ENCODE measurements around the gene CCDC93. TPM values are rescaled to one million over a fixed set of nuclear protein-coding genes. Genes with fewer than 3 reads are reported as not detected.

The CCDC93 gene, protein sequence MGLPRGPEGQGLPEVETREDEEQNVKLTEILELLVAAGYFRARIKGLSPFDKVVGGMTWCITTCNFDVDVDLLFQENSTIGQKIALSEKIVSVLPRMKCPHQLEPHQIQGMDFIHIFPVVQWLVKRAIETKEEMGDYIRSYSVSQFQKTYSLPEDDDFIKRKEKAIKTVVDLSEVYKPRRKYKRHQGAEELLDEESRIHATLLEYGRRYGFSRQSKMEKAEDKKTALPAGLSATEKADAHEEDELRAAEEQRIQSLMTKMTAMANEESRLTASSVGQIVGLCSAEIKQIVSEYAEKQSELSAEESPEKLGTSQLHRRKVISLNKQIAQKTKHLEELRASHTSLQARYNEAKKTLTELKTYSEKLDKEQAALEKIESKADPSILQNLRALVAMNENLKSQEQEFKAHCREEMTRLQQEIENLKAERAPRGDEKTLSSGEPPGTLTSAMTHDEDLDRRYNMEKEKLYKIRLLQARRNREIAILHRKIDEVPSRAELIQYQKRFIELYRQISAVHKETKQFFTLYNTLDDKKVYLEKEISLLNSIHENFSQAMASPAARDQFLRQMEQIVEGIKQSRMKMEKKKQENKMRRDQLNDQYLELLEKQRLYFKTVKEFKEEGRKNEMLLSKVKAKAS
- 10 to 100 TPM; 25.6 to 33.1 (median 32.9) TPM for total RNA-seq

DNA sequence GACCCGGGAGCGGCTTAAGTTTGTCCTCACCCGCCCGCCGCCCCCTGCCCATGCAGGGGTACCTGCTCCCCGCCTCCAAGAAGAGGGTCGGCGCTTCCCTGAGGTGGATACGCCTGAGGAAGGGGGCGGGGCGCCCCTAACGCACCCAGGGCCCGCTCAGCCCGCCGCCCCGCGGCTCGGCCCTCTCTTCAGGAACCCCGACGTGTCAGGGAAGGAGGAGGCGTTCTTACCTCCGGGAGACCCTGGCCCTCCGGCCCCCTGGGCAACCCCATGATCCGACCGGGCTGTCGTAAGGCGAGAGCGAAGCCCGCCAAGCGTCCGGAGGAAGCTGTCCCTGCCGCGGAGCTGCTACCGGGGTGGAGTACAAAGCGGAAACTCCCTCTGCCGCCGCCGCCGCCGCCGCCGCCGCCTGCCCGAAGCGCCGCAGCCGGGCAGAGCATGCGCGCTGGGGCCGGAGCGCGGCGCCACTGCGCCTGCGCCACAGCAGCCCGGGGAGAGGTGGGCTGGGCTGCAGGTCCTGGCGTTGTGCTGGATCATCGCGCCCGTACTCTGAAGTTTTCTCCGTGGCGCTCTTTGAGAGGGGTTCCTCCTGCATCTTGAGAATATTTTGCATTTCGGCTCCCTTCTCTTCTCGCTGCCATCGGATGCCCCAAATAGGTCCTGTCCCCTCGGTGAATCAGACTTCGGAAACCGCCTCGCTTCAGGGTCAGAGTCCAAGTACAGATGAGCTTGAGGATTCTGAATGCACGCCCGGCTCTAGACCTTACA is at the start of gene CCDC93:
TSS of gene CCDC93 (minus strand) at position 347 of the 768 bp plus-strand sequence. CDS start at position 272, 75 bp downstream.
- DNase-seq (ENCODE audit: low spot score in 2 of 2), result peak; percentile 58 to 76
- peak in 1 of 3 donors; percentile 57 for TF ChIP-seq POLR2AphosphoS5 (IDR thresholded peaks at IDR 0.05)
- no peak for TF ChIP-seq POLR2A (IDR thresholded peaks at IDR 0.05)
- TF ChIP-seq, protein P1, sequence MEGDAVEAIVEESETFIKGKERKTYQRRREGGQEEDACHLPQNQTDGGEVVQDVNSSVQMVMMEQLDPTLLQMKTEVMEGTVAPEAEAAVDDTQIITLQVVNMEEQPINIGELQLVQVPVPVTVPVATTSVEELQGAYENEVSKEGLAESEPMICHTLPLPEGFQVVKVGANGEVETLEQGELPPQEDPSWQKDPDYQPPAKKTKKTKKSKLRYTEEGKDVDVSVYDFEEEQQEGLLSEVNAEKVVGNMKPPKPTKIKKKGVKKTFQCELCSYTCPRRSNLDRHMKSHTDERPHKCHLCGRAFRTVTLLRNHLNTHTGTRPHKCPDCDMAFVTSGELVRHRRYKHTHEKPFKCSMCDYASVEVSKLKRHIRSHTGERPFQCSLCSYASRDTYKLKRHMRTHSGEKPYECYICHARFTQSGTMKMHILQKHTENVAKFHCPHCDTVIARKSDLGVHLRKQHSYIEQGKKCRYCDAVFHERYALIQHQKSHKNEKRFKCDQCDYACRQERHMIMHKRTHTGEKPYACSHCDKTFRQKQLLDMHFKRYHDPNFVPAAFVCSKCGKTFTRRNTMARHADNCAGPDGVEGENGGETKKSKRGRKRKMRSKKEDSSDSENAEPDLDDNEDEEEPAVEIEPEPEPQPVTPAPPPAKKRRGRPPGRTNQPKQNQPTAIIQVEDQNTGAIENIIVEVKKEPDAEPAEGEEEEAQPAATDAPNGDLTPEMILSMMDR (IDR thresholded peaks at IDR 0.05), result no peak
- no peaks in the 10 kb centered on the region for H3K36me3 ChIP-seq
- H3K9me3 ChIP-seq, result no peaks in the 10 kb centered on the region
- no peaks in the 10 kb centered on the region for H3K27me3 ChIP-seq
- intact Hi-C loops (cut with DNase I; ENCODE audit: low total_unique reads), result no loop called here
- H3K4me3 ChIP-seq, result peak within 1 kb of the TSS; percentile 96 to 100 (median 100)
- H3K27ac ChIP-seq, result peak within 1 kb of the TSS; percentile 77 to 89
- peaks cover 0 to 15% of the 10 kb centered on the region in 2 donors for H3K4me1 ChIP-seq

DNA sequence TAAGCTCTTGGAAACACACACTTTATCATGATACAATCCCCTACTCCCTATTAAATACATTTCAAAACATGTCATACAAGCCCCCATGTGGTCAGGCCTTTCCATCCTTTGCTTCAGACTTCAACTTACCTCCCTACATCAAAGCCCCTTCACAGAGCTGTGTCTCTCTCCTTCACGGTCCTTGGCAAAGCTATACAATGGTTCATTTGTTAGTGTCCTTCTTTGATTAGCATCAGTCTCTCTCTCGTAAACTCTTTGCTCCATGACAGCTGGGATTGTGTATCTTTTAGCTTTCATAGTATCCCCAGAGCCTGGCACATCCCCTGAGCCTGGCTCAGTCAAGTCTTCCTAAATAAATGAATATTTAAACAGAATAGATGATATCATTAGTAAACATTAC is 48.8 kb upstream of the CCDC93 start:
- Histone ChIP-seq H3K27me3 (no peaks in the 10 kb centered on the region), H3K27ac (no peak overlapping the region), H3K4me1 (no peaks in the 10 kb centered on the region), H3K9me3 (no peaks in the 10 kb centered on the region), H3K36me3 (no peaks in the 10 kb centered on the region), H3K4me3 (no peak overlapping the region)
- intact Hi-C loops (cut with DNase I; ENCODE audit: low total_unique reads), result no loop called here
- TF ChIP-seq POLR2AphosphoS5 (IDR thresholded peaks at IDR 0.05) (no peak), POLR2A (IDR thresholded peaks at IDR 0.05) (no peak)
- TF ChIP-seq, protein P1 (IDR thresholded peaks at IDR 0.05), result no peak
- no peak for DNase-seq (ENCODE audit: low spot score in 2 of 2)

DNA sequence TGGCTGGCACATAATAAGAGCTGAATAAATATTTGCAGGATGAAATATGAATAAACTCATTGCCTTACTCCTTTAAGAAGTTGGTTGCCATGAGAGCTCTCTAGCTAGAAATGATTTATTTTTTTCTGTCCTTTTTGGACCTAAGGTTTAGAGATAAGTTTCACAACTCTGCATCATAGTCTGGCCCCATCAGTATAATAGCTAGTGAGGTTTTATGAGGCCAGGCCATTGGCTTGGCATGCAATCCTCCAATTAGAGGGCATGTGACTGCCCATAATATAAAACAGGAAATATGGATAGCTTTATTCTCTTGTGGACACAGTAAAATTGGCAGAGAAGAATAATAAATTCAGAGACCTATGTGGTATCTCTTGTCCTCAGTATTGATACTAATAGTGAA is 48.2 kb upstream of the CCDC93 start:
- Histone ChIP-seq H3K4me3 (no peak overlapping the region), H3K27ac (no peak overlapping the region), H3K9me3 (no peaks in the 10 kb centered on the region), H3K36me3 (no peaks in the 10 kb centered on the region), H3K27me3 (no peaks in the 10 kb centered on the region), H3K4me1 (no peaks in the 10 kb centered on the region)
- no peak for DNase-seq (ENCODE audit: low spot score in 2 of 2)
- TF ChIP-seq POLR2AphosphoS5 (IDR thresholded peaks at IDR 0.05) (no peak), POLR2A (IDR thresholded peaks at IDR 0.05) (no peak)
- TF ChIP-seq, protein P1 (IDR thresholded peaks at IDR 0.05), result no peak
- intact Hi-C loops (cut with DNase I; ENCODE audit: low total_unique reads), result no loop called here

DNA sequence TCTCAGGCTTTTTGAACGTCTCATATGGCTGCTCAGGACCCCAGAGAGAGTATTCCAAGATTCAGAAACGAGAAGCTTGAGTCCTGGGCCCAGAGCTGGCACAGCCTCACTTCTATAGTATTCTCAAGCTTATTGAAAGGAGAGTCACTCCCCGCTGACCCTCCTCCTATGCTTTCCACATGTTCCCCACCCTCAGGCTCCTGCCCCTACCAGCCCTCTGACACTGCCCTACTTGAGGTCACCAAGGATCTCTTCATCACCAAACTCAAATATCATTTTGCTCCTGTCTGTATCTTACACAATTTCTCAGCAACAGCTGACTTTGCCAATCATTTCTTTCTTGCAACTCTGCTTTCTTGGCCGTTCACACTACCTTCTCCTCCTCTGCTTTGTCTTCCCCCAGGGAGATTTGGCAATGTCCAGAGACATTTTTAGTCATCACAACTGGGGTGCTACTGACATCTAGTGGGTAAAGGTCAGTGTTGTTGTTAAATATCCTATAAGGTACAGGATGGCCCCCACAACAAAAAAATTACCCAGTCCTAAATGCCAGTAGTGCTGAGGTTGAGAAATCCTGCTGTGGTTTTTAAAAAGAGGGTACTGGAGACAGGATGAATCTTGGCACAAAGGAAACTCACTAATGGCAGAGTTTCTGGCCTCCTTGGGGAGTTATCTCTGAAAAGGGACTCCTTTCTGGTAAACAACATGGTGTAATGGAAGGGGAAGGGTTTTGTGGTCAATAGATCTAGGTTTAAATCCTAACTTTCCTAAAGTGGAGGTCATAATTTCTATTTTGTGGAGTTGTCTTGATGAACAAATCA is 47.5 kb upstream of the CCDC93 start:
- Histone ChIP-seq H3K4me3 (no peak overlapping the region), H3K36me3 (no peaks in the 10 kb centered on the region), H3K27me3 (no peaks in the 10 kb centered on the region), H3K4me1 (no peaks in the 10 kb centered on the region), H3K27ac (no peak overlapping the region), H3K9me3 (no peaks in the 10 kb centered on the region)
- intact Hi-C loops (cut with DNase I; ENCODE audit: low total_unique reads), result no loop called here
- DNase-seq (ENCODE audit: low spot score in 2 of 2), result no peak
- TF ChIP-seq, protein P1 (IDR thresholded peaks at IDR 0.05), result peak in 2 of 3 donors; percentile 43 to 53
- no peak for TF ChIP-seq POLR2A (IDR thresholded peaks at IDR 0.05)

Measured in breast epithelium (tissue), 4 donors.